GM18907 (cell line): ENCODE measurements around the gene KPRP.

Experiments
- ATAC-seq: cut with Tn5 transposase; IDR thresholded peaks from one replicate; pipeline ENCODE4 v1.9.1; 2021; ENCODE audit warnings: mild to moderate bottlenecking, moderate library complexity; ENCODE audit not compliant: unreplicated experiment

Gene KPRP

DNA sequence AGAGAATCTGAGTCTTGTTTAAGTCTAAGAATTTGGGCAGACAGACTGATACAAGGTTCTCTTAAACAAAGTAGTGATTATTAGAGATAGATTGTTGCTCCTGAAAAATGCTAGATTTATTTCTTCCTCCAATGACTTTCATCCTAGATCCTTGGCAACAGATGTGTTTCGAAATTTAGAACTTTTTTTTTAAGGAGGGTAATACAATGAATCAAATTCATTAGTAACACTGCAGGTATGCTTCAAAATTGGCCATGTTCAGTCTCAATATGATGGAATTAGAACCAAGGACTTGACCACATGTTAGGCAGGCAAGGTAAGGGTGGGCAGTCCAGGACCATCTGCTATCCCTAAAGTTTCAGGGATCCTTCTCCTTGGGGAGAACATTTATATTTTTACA is 12.6 kb downstream of the KPRP start:
- ATAC-seq, result no peak

DNA sequence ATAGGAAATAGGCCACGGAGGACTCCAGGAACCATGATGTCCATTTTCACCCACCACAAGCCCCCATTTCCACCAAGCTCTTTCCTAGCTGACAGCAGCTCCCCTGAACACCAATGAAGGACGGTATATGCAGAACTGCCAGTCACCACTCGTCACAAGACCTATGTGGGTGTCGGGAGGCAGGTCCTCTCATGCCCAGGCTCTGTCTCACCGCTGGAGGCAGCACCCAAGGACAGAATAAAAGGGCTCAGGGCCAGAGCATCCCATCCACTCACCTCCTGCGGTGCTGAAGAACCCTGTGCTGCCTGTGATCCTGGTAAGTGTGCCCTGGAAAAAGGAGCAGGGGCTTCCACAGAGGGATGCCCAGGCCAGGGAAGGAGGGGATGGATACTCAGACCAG is 17.1 kb downstream of the KPRP start, which contains the start of gene LCE1F:
Gene LCE1F (plus strand): TSS at position 266 of the 400 bp plus-strand sequence. CDS start 1,232 bp downstream, outside the sequence.
- no peak for ATAC-seq

DNA sequence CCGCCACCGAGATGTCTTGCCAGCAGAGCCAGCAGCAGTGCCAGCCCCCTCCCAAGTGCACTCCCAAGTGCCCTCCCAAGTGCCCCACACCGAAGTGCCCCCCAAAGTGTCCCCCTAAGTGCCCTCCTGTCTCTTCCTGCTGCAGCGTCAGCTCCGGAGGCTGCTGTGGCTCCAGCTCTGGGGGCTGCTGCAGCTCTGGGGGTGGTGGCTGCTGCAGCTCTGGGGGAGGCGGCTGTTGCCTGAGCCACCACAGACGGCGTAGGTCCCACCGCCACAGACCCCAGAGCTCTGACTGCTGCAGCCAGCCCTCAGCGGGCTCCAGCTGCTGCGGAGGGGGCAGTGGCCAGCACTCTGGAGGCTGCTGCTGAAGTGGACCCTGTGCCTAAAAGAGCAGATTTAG is 18.5 kb downstream of the KPRP start:
- ATAC-seq, result no peak

DNA sequence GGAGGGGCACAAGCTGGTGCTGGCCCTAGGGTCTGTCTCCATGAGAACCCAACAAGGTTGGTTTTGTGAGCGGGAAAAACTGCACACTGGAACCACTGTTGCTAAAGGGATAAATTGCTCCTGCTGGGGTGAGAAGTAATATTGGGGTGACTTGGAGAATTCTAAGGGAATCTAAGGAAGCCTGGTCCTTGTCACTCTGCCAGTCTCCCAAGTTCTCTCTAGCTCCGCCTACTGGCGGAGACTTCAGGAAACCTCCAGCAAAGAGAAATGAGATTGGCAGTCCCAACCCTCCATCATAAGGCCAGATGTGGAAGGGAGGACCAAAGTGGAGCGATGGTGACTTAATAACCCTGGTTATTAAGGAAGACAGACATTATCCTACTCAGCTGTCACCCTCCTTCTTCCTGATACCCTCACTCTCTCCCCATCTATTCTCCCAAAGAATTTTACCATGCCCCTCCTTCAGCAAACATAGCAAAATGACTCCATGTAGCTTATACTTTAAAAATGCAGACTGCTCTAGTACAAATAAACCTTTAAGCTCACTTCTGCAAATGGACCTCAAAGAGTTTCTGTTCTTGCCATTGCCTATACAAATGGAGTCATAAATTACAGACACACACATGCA is 19.8 kb downstream of the KPRP start:
- ATAC-seq, result no peak

DNA sequence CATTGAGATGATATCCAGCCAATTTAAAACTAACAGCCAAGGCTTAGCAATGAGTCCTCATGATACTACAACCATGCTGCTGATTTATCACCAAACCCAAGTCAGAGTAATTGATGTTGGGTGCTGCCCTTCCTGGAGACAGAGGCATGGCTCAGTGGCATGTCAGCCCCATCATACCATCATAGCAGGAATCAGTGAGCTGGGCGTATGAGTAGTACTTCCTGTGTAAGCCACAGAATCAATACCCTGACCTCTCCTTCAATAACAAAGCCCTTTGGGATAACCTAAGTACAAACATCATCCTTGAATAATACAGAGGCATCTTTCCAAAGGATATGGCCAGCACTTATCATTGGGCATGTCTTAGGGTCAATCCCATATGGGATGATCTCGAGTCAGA is 25.3 kb downstream of the KPRP start:
- ATAC-seq, result no peak

DNA sequence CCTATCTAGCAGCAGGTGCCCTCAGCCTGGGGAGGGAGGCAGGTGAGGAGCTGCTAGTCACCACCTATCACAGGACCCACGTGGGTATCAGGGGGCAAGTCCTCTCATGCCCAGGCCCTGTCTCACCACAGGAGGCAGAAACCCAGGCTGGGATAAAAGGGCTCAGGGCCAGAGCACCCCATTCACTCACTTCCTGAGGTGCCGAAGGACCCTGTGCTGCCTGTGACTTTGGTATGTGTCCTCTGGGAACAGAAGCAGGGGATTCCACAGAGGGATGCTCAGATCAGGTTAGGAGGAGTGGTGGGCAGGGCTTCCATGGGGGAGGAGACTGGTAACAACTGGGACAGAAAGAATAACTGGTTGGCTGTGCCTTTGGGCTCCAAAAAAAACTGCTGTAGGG is 28.3 kb downstream of the KPRP start, which contains the start of gene LCE1E:
Gene LCE1E (plus strand): TSS at position 181 of the 400 bp plus-strand sequence. CDS start 1,043 bp downstream, outside the sequence.
- no peak for ATAC-seq

DNA sequence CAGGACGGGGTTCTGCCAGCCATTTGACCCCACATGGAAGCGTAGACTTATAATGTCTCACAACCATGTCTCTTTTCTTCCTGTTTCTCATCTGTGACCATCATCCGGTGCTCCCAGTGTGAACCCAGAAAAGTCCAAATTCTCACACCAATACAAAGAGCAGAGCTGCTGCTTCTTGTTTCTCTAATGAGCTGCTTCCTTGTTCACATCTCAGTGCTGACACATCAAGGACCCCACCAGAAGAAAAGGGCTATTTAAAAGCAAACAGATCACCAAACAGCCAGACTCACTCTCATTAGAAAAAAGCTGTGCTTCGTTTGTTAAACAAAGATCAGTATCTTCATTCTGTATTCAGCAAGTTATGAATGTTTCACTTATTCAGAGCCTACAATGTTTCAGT is 37.9 kb downstream of the KPRP start:
- ATAC-seq, result no peak

DNA sequence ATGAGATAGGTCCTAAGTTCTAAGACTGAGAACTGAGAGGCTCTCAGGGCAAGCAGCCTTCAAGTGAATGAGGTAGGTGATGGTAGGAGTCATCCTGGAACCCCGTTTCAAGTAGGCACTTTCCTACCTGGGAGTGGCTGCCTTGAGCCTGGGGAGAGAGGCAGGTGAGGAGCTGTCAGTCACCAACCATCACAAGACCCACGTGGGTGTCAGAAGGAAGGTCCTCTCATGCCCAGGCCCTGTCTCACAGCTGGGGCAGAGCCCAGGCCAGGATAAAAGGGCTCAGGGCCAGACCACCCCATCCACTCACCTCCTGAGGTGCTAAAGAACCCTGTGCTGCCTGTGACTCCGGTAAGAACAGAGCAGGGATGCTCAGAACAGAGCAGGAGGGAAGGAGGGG is 38.6 kb downstream of the KPRP start, which contains the start of gene LCE1D:
Gene LCE1D (plus strand): TSS at position 301 of the 400 bp plus-strand sequence. CDS start 1,074 bp downstream, outside the sequence.
- no peak for ATAC-seq

DNA sequence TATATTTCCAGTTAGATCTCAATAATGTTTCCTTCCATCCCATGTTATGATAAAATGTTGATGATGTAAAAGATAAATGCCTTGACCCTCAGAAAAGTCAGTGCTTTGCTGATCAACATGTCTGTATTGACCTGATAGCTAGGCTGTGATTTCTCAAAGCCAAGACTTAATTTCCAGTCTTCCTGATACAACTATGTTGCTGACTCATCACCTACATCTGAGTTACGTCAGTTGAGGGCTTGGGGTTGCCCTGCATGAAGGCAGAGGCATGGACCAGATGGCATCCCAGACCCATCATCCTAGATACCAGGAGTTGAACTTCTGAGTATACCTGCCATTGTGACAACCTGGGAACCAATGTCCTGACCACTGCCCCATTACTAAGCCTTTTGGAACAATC is 43.5 kb downstream of the KPRP start:
- no peak for ATAC-seq

DNA sequence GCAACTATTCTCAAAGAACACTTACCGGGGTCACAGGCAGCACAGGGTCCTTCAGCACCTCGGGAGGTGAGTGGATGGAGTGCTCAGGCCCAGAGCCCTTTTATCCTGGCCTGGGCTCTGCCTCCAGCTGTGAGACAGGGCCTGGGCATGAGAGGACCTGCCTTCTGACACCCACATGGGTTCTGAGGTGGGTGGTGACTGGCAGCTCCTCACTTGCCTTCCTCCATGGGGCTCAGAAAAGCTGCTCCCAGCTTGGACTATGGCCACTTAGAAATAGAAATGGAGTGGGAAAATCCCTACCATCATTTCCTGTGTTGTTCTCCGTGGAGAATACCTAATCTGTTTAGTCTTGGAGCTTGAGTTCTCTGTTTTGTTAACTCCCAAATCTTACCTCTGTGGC is 48.8 kb downstream of the KPRP start, which contains the start of gene LCE1C:
Gene LCE1C (minus strand): TSS at position 76 of the 400 bp plus-strand sequence. CDS start 1,173 bp downstream, outside the sequence.
- no peak for ATAC-seq

DNA sequence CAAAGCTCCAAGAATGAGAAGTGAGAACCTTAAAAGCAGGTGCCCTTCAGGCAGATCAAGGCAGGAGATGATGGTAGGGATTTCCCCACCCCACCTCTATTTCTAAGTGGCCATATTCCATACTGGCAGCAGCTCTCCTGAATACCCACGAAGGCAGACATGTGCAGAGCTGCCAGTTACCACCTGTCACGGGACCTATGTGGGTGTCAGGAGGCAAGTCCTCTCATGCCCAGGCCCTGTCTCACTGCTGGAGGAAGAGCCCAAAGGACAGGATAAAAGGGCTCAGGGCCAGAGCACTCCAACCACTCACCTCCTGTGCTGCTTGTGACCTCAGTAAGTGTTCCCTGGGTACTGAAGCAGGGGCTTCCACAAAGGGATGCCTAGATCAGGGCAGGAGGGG is 53.2 kb downstream of the KPRP start:
- no peak for ATAC-seq
